HG03060 (cell line): ENCODE measurements around the gene KRT74.

ENCODE experiments used
- ATAC-seq: cut with Tn5 transposase; IDR thresholded peaks from one replicate; pipeline ENCODE4 v1.9.1; 2021; ENCODE audit warnings: low read depth, moderate number of reproducible peaks; ENCODE audit not compliant: unreplicated experiment

The KRT74 gene

GRCh38 chr12:52573743-52574142, at the start of gene KRT74:
Gene KRT74 (minus strand): TSS chr12:52573843. CDS start chr12:52573777, 66 bp downstream.
- ATAC-seq, result no peak

- no peak for ATAC-seq
Observed at GRCh38 chr12:52622349-52622748, 48.7 kb upstream of the KRT74 start.

GRCh38 chr12:52618866-52619265, 45.2 kb upstream of the KRT74 start:
- no peak for ATAC-seq

- ATAC-seq, result no peak
Observed at GRCh38 chr12:52618216-52618615, 44.6 kb upstream of the KRT74 start, which contains the start of gene KRT73. Gene KRT73 (minus strand): TSS chr12:52618559. CDS start chr12:52618524, 35 bp downstream.

- ATAC-seq, result no peak
Observed at GRCh38 chr12:52617403-52617785, 43.8 kb upstream of the KRT74 start.

GRCh38 chr12:52616680-52617402, 43.2 kb upstream of the KRT74 start:
- ATAC-seq, result no peak

GRCh38 chr12:52615912-52616311, 42.3 kb upstream of the KRT74 start:
- ATAC-seq, result no peak

- no peak for ATAC-seq
Observed at GRCh38 chr12:52615208-52615868, 41.7 kb upstream of the KRT74 start.

GRCh38 chr12:52614381-52615207, 41.0 kb upstream of the KRT74 start:
- ATAC-seq, result no peak

GRCh38 chr12:52613384-52614030, 39.9 kb upstream of the KRT74 start:
- no peak for ATAC-seq

- ATAC-seq, result no peak
Observed at GRCh38 chr12:52612431-52613383, 39.1 kb upstream of the KRT74 start.

- ATAC-seq, result no peak
Observed at GRCh38 chr12:52611080-52611468, 37.4 kb upstream of the KRT74 start.

- ATAC-seq, result no peak
Observed at GRCh38 chr12:52608826-52609630, 35.4 kb upstream of the KRT74 start.

- no peak for ATAC-seq
Observed at GRCh38 chr12:52608161-52608560, 34.5 kb upstream of the KRT74 start.

GRCh38 chr12:52607314-52607713, 33.7 kb upstream of the KRT74 start:
- no peak for ATAC-seq

- no peak for ATAC-seq
Observed at GRCh38 chr12:52606581-52607218, 33.1 kb upstream of the KRT74 start.

- no peak for ATAC-seq
Observed at GRCh38 chr12:52606096-52606495, 32.5 kb upstream of the KRT74 start.

GRCh38 chr12:52605542-52605941, 31.9 kb upstream of the KRT74 start:
- no peak for ATAC-seq
